Measurements from ENCODE around the gene SLC6A1. TPM values are rescaled to one million over a fixed set of nuclear protein-coding genes. Genes with fewer than 3 reads are reported as not detected.

SLC6A1 gene
- polyA plus RNA-seq, 1 of the 3 experiments (the other 2 are of a cell fraction): not detected

- Histone ChIP-seq H3K36me3 (replicated peaks in 1 of 2; ENCODE audit: control insufficient read depth in 1 of 2, insufficient read depth in 2 of 2, low read length in 1 of 2) (no peaks in the 10 kb centered on the region), H3K9me3 (no peaks in the 10 kb centered on the region), H4K20me1 (ENCODE audit: insufficient read depth) (no peaks in the 10 kb centered on the region), H3K9me2 (no peaks in the 10 kb centered on the region), H2AFZ (ENCODE audit: low read depth) (no peak overlapping the region), H3K4me3 (ENCODE audit: low read depth in 2 of 2, low read length in 1 of 2) (no peak overlapping the region), H3K27me3 (ENCODE audit: insufficient read depth) (peaks cover 11% of the 10 kb centered on the region; the same call in 1 of the 2 replicates), H3K27ac (ENCODE audit: low read depth in 2 of 2, low read length in 1 of 2) (no peak overlapping the region), H3F3A (replicated peaks; ENCODE audit: insufficient read depth) (no peaks in the 10 kb centered on the region), H3K4me2 (no peak overlapping the region), H3K4me1 (ENCODE audit: control insufficient read depth in 1 of 2, insufficient read depth in 2 of 2, low read depth in 1 of 2, low read length in 1 of 2) (no peaks in the 10 kb centered on the region), H3K9ac (no peak overlapping the region), H3K79me2 (ENCODE audit: insufficient read depth) (no peaks in the 10 kb centered on the region)
- TF ChIP-seq FOXM1 (IDR thresholded peaks at IDR 0.05; ENCODE audit: low read depth): no peak
- no peak for TF ChIP-seq CHD2 (IDR thresholded peaks at IDR 0.05; ENCODE audit: low read length, partially characterized antibody)
- 56% methylated on average over 8 of the region's 11 CpGs for WGBS (ENCODE audit: low lambda C conversion rate)
- CTCF ChIA-PET: interaction anchor here (1.0 to 1.1 kb wide), 2 partner anchors 11 to 279 kb away, joined by 3 to 4 read pairs; no protein-coding TSS in a partner anchor
- no peak for DNase-seq
- POLR2A ChIA-PET: no interaction called here
Observed at GRCh38 chr3:11037976-11038375, 45.4 kb downstream of the SLC6A1 start.

- Histone ChIP-seq H3K36me3 (replicated peaks in 1 of 2; ENCODE audit: control insufficient read depth in 1 of 2, insufficient read depth in 2 of 2, low read length in 1 of 2) (no peaks in the 10 kb centered on the region), H3K9me2 (no peaks in the 10 kb centered on the region), H3K79me2 (ENCODE audit: insufficient read depth) (no peaks in the 10 kb centered on the region), H3K4me2 (no peak overlapping the region), H3K27ac (ENCODE audit: low read depth in 2 of 2, low read length in 1 of 2) (no peak overlapping the region), H4K20me1 (ENCODE audit: insufficient read depth) (no peaks in the 10 kb centered on the region), H3K9ac (no peak overlapping the region), H3K4me3 (ENCODE audit: low read depth in 2 of 2, low read length in 1 of 2) (no peak overlapping the region), H3K9me3 (no peaks in the 10 kb centered on the region), H3K27me3 (ENCODE audit: insufficient read depth) (0 out of 2 replicates have a peak, but pooled peaks cover 19% of the 10 kb centered on the region), H2AFZ (ENCODE audit: low read depth) (no peak overlapping the region), H3F3A (replicated peaks; ENCODE audit: insufficient read depth) (no peaks in the 10 kb centered on the region), H3K4me1 (ENCODE audit: control insufficient read depth in 1 of 2, insufficient read depth in 2 of 2, low read depth in 1 of 2, low read length in 1 of 2) (no peaks in the 10 kb centered on the region)
- TF ChIP-seq RCOR1 (IDR thresholded peaks at IDR 0.05; ENCODE audit: low read length) (no peak), USF2 (IDR thresholded peaks at IDR 0.05; ENCODE audit: borderline replicate concordance, low read depth, low read length) (no peak), GATA2 (CRISPR knock-in tag; IDR thresholded peaks at IDR 0.05) (no peak), POLR2AphosphoS5 (IDR thresholded peaks at IDR 0.05; ENCODE audit: low read depth, low read length) (no peak), MXI1 (IDR thresholded peaks at IDR 0.05; ENCODE audit: low read depth, low read length) (no peak), YY1 (IDR thresholded peaks at IDR 0.05; ENCODE audit: low read depth) (no peak), JUND (IDR thresholded peaks at IDR 0.05) (no peak), TEAD4 (IDR thresholded peaks at IDR 0.05; ENCODE audit: borderline replicate concordance, insufficient read depth) (no peak), GABPA (IDR thresholded peaks at IDR 0.05; ENCODE audit: low read depth) (no peak), RFX5 (IDR thresholded peaks at IDR 0.05; ENCODE audit: low read length) (no peak), EP300 (IDR thresholded peaks at IDR 0.05; ENCODE audit: borderline replicate concordance in 1 of 2, low read depth in 1 of 2, low read length in 1 of 2) (no peak), MEF2A (IDR thresholded peaks at IDR 0.05; ENCODE audit: borderline replicate concordance, low read depth) (no peak), FOXJ3 (CRISPR knock-in tag; IDR thresholded peaks at IDR 0.05) (no peak), PBX3 (IDR thresholded peaks at IDR 0.05) (no peak), CHD2 (IDR thresholded peaks at IDR 0.05; ENCODE audit: low read length, partially characterized antibody) (no peak), REST (IDR thresholded peaks at IDR 0.05; ENCODE audit: low read depth, low read length) (no peak), ELF1 (IDR thresholded peaks at IDR 0.05) (no peak), USF1 (IDR thresholded peaks at IDR 0.05; ENCODE audit: borderline replicate concordance, low read depth) (no peak)
- 57% methylated on average over 5 of the region's 5 CpGs for WGBS (ENCODE audit: low lambda C conversion rate)
- POLR2A ChIA-PET: no interaction called here
- CTCF ChIA-PET: interaction anchor here (1.0 to 7.9 kb wide), 5 partner anchors 10 to 287 kb away, joined by 4 to 74 read pairs (median 5); no protein-coding TSS in a partner anchor
- no peak for DNase-seq
Observed at GRCh38 chr3:11045536-11045935, 53.0 kb downstream of the SLC6A1 start.
